Measurements from ENCODE around the gene SFXN1. TPM values are rescaled to one million over a fixed set of nuclear protein-coding genes. Genes with fewer than 3 reads are reported as not detected.

Gene SFXN1
- total and polyA plus RNA-seq, 2 of the 4 experiments (the other 2 are of a cell fraction) = 131 to 410 TPM

GRCh38 chr5:175452166-175452565 lies 26.2 kb upstream of the SFXN1 start:
- Histone ChIP-seq H3K56ac (ENCODE audit: extremely low read depth, insufficient read depth, low read length) (no peak overlapping the region), H3K4me3 (ENCODE audit: insufficient read depth, low read depth, low read length) (no peak overlapping the region), H2BK120ac (ENCODE audit: low read depth, low read length) (no peak overlapping the region), H4K91ac (ENCODE audit: insufficient read depth, low read depth, low read length) (no peak overlapping the region), H3K23ac (ENCODE audit: low read depth, low read length) (no peak overlapping the region), H4K5ac (ENCODE audit: low read depth, low read length) (no peak overlapping the region), H3K18ac (ENCODE audit: low read depth, low read length) (no peak overlapping the region), H3K27ac (ENCODE audit: insufficient read depth, low read length) (no peak overlapping the region), H2AFZ (replicated peaks; ENCODE audit: low read length, poor library complexity) (no peak overlapping the region), H4K20me1 (ENCODE audit: insufficient read depth, low read length) (no peaks in the 10 kb centered on the region), H2AK5ac (ENCODE audit: low read depth, low read length) (no peak overlapping the region), H3K14ac (replicated peaks; ENCODE audit: low read depth, low read length) (no peak overlapping the region), H3K36me3 (ENCODE audit: control insufficient read depth, insufficient read depth, low read length) (no peaks in the 10 kb centered on the region), H3K9me1 (ENCODE audit: insufficient read depth, low read length) (no peaks in the 10 kb centered on the region), H3K9me3 (ENCODE audit: control insufficient read depth, insufficient read depth, low read length) (no peaks in the 10 kb centered on the region), H2BK20ac (ENCODE audit: low read depth, low read length) (no peak overlapping the region), H2AK9ac (replicated peaks; ENCODE audit: low read depth, low read length, poor library complexity) (no peak overlapping the region), H3K4ac (ENCODE audit: low read depth, low read length) (no peak overlapping the region), H4K8ac (ENCODE audit: low read depth in 2 of 2, low read length in 2 of 2) (no peak overlapping the region), H3K27me3 (ENCODE audit: control insufficient read depth, insufficient read depth, low read length) (peaks cover 18% of the 10 kb centered on the region), H3K4me1 (ENCODE audit: control insufficient read depth, insufficient read depth, low read length) (no peaks in the 10 kb centered on the region), H3K4me2 (ENCODE audit: low read depth, low read length) (no peak overlapping the region), H2BK5ac (ENCODE audit: low read depth, low read length, poor library complexity, severe bottlenecking) (no peak overlapping the region), H2BK15ac (ENCODE audit: low read depth, low read length) (no peak overlapping the region), H3K79me1 (ENCODE audit: low read depth in 1 of 2, low read length in 2 of 2) (no peaks in the 10 kb centered on the region), H3K9ac (ENCODE audit: low read depth, low read length) (no peak overlapping the region)
- no CpG with 5 or more reads among the region's 2 CpGs for WGBS, 2 experiments (ENCODE audit: extremely low coverage in 2 of 2, insufficient read length in 1 of 2)
- ATAC-seq (ENCODE audit: low read depth) = no peak
- POLR2A ChIA-PET (ENCODE audit: unreplicated experiment) = no interaction called here
- no TSS peak for BruUV-seq (replicated peaks)
- TF ChIP-seq RAD21 (IDR thresholded peaks at IDR 0.05; ENCODE audit: low read length) (no peak), MXI1 (IDR thresholded peaks at IDR 0.05; ENCODE audit: borderline replicate concordance, low read depth, low read length) (no peak), ELK1 (IDR thresholded peaks at IDR 0.05; ENCODE audit: borderline replicate concordance, low read depth, low read length) (no peak), NFE2L2 (IDR thresholded peaks at IDR 0.05; ENCODE audit: low read depth, low read length) (no peak), MAZ (IDR thresholded peaks at IDR 0.05; ENCODE audit: borderline replicate concordance, low read depth, low read length) (no peak), POLR2A (IDR thresholded peaks at IDR 0.05; ENCODE audit: low read depth, low read length) (no peak), RCOR1 (IDR thresholded peaks at IDR 0.05; ENCODE audit: insufficient replicate concordance, low read length) (no peak), CEBPB (IDR thresholded peaks at IDR 0.05; ENCODE audit: low read depth, low read length) (no peak), RFX5 (IDR thresholded peaks at IDR 0.05; ENCODE audit: low read depth, low read length) (no peak), CHD1 (IDR thresholded peaks at IDR 0.05; ENCODE audit: low read depth, low read length) (no peak), BHLHE40 (IDR thresholded peaks at IDR 0.05; ENCODE audit: low read depth, low read length) (no peak)
- TF ChIP-seq, protein P1, sequence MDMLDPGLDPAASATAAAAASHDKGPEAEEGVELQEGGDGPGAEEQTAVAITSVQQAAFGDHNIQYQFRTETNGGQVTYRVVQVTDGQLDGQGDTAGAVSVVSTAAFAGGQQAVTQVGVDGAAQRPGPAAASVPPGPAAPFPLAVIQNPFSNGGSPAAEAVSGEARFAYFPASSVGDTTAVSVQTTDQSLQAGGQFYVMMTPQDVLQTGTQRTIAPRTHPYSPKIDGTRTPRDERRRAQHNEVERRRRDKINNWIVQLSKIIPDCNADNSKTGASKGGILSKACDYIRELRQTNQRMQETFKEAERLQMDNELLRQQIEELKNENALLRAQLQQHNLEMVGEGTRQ (IDR thresholded peaks at IDR 0.05; ENCODE audit: low read depth, low read length) = no peak
- TF ChIP-seq, protein P2, sequence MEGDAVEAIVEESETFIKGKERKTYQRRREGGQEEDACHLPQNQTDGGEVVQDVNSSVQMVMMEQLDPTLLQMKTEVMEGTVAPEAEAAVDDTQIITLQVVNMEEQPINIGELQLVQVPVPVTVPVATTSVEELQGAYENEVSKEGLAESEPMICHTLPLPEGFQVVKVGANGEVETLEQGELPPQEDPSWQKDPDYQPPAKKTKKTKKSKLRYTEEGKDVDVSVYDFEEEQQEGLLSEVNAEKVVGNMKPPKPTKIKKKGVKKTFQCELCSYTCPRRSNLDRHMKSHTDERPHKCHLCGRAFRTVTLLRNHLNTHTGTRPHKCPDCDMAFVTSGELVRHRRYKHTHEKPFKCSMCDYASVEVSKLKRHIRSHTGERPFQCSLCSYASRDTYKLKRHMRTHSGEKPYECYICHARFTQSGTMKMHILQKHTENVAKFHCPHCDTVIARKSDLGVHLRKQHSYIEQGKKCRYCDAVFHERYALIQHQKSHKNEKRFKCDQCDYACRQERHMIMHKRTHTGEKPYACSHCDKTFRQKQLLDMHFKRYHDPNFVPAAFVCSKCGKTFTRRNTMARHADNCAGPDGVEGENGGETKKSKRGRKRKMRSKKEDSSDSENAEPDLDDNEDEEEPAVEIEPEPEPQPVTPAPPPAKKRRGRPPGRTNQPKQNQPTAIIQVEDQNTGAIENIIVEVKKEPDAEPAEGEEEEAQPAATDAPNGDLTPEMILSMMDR (conservative IDR thresholded peaks at IDR 0.05; ENCODE audit: low read depth, low read length) = no peak
- intact Hi-C loops (cut with micrococcal nuclease) = no loop called here
- in situ Hi-C loops (cut with MboI; ENCODE audit: low sequenced_read_pairs) = no loop called here
- DNase-seq = no peak
- dilution Hi-C loops (cut with HindIII; ENCODE audit: low sequenced_read_pairs, unreplicated experiment) = no loop called here
- CTCF ChIA-PET = no interaction called here
